ENCODE data around the gene SHB.

DNA sequence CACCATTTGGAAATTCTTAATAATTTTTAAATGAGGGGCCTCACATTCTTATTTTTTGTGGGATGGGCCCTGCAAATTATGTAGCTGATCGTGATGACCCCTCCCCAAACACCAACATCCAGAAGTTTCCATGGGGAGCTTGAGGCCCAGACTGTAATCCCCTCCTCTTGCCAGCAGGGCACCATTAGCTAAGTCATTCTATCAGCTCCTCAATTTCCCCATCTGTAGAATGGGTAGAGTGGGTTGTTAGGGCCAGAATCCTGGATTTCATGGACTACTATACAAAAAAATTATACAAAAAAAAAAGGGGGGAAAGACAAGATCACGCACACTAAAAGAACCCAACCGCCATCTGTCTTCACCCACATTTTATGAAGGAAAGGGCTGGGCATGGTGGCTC, 38.4 kb downstream of the SHB start:
- TF ChIP-seq, protein P1, sequence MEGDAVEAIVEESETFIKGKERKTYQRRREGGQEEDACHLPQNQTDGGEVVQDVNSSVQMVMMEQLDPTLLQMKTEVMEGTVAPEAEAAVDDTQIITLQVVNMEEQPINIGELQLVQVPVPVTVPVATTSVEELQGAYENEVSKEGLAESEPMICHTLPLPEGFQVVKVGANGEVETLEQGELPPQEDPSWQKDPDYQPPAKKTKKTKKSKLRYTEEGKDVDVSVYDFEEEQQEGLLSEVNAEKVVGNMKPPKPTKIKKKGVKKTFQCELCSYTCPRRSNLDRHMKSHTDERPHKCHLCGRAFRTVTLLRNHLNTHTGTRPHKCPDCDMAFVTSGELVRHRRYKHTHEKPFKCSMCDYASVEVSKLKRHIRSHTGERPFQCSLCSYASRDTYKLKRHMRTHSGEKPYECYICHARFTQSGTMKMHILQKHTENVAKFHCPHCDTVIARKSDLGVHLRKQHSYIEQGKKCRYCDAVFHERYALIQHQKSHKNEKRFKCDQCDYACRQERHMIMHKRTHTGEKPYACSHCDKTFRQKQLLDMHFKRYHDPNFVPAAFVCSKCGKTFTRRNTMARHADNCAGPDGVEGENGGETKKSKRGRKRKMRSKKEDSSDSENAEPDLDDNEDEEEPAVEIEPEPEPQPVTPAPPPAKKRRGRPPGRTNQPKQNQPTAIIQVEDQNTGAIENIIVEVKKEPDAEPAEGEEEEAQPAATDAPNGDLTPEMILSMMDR (IDR thresholded peaks at IDR 0.05; ENCODE audit: low read length) = no peak; the same call in 1 of the 2 replicates
- TF ChIP-seq EZH2 (optimal IDR thresholded peaks at IDR 0.05; ENCODE audit: low read depth, low read length) (no peak), EZH2phosphoT487 (IDR thresholded peaks at IDR 0.05; ENCODE audit: low read length) (no peak)
